SK-N-SH treated with all-trans-retinoic acid at 6 μM for 48 hours (cell line): ENCODE data around the gene HERC2.
"Not testable (repeated sequence)": the region's sequence is repeated elsewhere in the genome, so short reads cannot be mapped to it uniquely, and the experiment has no call there.

Experiments used
- ATAC-seq: fragments of 200-7000 bp; cut with Tn5 transposase; 3 replicates; pipeline ENCODE4 v1.9.1; 2020; ENCODE audit warnings: mild to moderate bottlenecking, moderate library complexity
- BACH2 ChIP-seq: fragments of 250-450 bp; sonication (Bioruptor Pico); IDR thresholded peaks from 2 replicates; pipeline ENCODE4 v1.9.0; 2021; ENCODE audit warnings: mild to moderate bottlenecking, borderline replicate concordance
- CSDC2 ChIP-seq: fragments of 250-450 bp; sonication (Bioruptor Pico); IDR thresholded peaks from 2 replicates; pipeline ENCODE4 v1.5.0; 2020; ENCODE audit warnings: mild to moderate bottlenecking, moderate library complexity
- ESRRG ChIP-seq: fragments of 250-450 bp; sonication (Bioruptor Pico); IDR thresholded peaks from 2 replicates; pipeline ENCODE4 v1.6.1; 2021; ENCODE audit warnings: mild to moderate bottlenecking
- GLIS3 ChIP-seq: fragments of 250-450 bp; sonication (Bioruptor Pico); IDR thresholded peaks from 2 replicates; pipeline ENCODE4 v1.5.0; 2020; ENCODE audit warnings: mild to moderate bottlenecking, moderate library complexity
- PPARA ChIP-seq: fragments of 250-450 bp; sonication (Bioruptor Pico); IDR thresholded peaks from 2 replicates; pipeline ENCODE4 v1.5.0; 2020; ENCODE audit warnings: mild to moderate bottlenecking, borderline replicate concordance
- SNAI2 ChIP-seq: fragments of 250-450 bp; sonication (Bioruptor Pico); IDR thresholded peaks from 2 replicates; pipeline ENCODE4 v1.5.0; 2020; ENCODE audit warnings: mild to moderate bottlenecking, moderate library complexity
- TCF4 ChIP-seq: fragments of 250-450 bp; sonication (Bioruptor Pico); IDR thresholded peaks from 2 replicates; pipeline ENCODE4 v1.8.0; 2021; ENCODE audit warnings: mild to moderate bottlenecking, moderate library complexity, borderline replicate concordance
- TOX ChIP-seq: fragments of 250-450 bp; sonication (Bioruptor Pico); IDR thresholded peaks from 2 replicates; pipeline ENCODE4 v1.8.0; 2021; ENCODE audit warnings: mild to moderate bottlenecking, moderate library complexity, borderline replicate concordance
- ZFP3 ChIP-seq: fragments of 250-450 bp; sonication (Bioruptor Pico); IDR thresholded peaks from 2 replicates; pipeline ENCODE4 v1.5.0; 2020; ENCODE audit warnings: mild to moderate bottlenecking, moderate library complexity
- ZFP30 ChIP-seq: fragments of 450-650 bp; formaldehyde crosslinking; IDR thresholded peaks from 2 replicates; pipeline ENCODE4 v1.5.0; 2022; ENCODE audit warnings: mild to moderate bottlenecking, moderate library complexity
- ZNF565 ChIP-seq: fragments of 450-650 bp; formaldehyde crosslinking; conservative IDR thresholded peaks from 2 replicates; pipeline ENCODE4 v1.5.0; 2020; ENCODE audit warnings: low read depth, mild to moderate bottlenecking, moderate library complexity
- ZNF70 ChIP-seq: fragments of 450-650 bp; formaldehyde crosslinking; IDR thresholded peaks from 2 replicates; pipeline ENCODE4 v1.5.0; 2020; ENCODE audit warnings: mild to moderate bottlenecking, moderate library complexity
- TF ChIP-seq, protein P1 (sequence below): fragments of 250-450 bp; sonication (Bioruptor Pico); IDR thresholded peaks from 2 replicates; pipeline ENCODE4 v1.5.1; 2020; ENCODE audit warnings: low read depth, mild to moderate bottlenecking, moderate library complexity
- TF ChIP-seq, protein P2 (sequence below): fragments of 250-450 bp; sonication (Bioruptor Pico); IDR thresholded peaks from 2 replicates; pipeline ENCODE4 v1.8.0; 2020; ENCODE audit warnings: mild to moderate bottlenecking, moderate library complexity, borderline replicate concordance
- TF ChIP-seq, protein P3 (sequence below): fragments of 250-450 bp; sonication (Bioruptor Pico); IDR thresholded peaks from 2 replicates; pipeline ENCODE4 v1.8.0; 2021; ENCODE audit warnings: low read depth, mild to moderate bottlenecking, moderate library complexity, borderline replicate concordance
- TF ChIP-seq, protein P4 (sequence below): fragments of 250-450 bp; sonication (Bioruptor Pico); IDR thresholded peaks from 2 replicates; pipeline ENCODE4 v1.5.1; 2021; ENCODE audit warnings: mild to moderate bottlenecking, moderate library complexity

Gene HERC2

DNA sequence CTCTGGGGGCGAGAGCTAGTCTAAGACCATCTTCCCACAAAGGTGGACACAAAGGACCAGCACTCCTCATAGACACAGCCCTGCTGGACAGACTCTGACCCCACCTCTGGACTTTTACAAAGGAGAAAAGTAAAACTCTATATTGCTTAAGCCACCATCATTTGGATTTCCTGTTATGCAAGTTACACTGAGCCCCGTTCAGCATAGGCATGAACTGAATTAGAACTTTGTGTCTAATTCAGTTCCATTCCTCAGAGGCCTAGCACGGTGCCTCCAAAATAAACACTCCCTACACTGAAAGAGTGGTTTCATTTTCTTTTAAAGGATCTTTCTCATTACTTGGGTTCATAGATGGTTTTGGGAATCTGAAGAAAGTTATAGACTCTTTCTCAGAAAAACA lies 143.7 kb downstream of the HERC2 start (continued):
- TF ChIP-seq, protein P1, sequence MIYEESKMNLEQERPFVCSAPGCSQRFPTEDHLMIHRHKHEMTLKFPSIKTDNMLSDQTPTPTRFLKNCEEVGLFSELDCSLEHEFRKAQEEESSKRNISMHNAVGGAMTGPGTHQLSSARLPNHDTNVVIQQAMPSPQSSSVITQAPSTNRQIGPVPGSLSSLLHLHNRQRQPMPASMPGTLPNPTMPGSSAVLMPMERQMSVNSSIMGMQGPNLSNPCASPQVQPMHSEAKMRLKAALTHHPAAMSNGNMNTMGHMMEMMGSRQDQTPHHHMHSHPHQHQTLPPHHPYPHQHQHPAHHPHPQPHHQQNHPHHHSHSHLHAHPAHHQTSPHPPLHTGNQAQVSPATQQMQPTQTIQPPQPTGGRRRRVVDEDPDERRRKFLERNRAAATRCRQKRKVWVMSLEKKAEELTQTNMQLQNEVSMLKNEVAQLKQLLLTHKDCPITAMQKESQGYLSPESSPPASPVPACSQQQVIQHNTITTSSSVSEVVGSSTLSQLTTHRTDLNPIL = no peak
- TF ChIP-seq SNAI2 (CRISPR knock-in tag) = no peak

- ATAC-seq = no peak
- TF ChIP-seq, protein P2, sequence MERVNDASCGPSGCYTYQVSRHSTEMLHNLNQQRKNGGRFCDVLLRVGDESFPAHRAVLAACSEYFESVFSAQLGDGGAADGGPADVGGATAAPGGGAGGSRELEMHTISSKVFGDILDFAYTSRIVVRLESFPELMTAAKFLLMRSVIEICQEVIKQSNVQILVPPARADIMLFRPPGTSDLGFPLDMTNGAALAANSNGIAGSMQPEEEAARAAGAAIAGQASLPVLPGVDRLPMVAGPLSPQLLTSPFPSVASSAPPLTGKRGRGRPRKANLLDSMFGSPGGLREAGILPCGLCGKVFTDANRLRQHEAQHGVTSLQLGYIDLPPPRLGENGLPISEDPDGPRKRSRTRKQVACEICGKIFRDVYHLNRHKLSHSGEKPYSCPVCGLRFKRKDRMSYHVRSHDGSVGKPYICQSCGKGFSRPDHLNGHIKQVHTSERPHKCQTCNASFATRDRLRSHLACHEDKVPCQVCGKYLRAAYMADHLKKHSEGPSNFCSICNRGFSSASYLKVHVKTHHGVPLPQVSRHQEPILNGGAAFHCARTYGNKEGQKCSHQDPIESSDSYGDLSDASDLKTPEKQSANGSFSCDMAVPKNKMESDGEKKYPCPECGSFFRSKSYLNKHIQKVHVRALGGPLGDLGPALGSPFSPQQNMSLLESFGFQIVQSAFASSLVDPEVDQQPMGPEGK (CRISPR knock-in tag) = no peak
- TF ChIP-seq ESRRG (CRISPR knock-in tag) = no peak
- TF ChIP-seq, protein P1 = no peak
These were observed 152.6 kb downstream of the HERC2 start for GRCh38 chr15:28169366-28169765.

GRCh38 chr15:28168405-28169121 lies 153.4 kb downstream of the HERC2 start:
- ATAC-seq = not testable (repeated sequence)

DNA sequence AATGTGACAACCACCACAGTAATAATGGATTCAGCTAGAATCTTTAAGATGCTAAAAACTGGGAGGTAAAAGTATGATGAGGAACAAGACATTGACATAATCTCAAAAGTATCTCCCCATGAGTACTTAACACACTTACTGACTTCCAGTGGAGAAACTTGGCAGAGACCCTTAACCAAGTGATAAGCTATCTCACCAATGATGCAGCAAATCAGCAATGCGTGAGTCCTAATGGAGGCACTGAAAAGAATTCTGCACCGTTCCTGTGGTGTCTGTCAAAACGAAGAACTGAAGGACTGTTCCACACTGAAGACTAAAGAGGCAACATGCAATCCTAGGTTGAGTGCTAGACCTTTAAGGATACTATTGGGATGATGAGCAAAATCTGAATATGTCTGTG lies 154.9 kb downstream of the HERC2 start:
- TF ChIP-seq ZNF565 = no peak
- TF ChIP-seq ZFP30 (CRISPR knock-in tag) = no peak
- no peak for TF ChIP-seq ZFP3 (CRISPR knock-in tag)
- no peak for TF ChIP-seq BACH2 (CRISPR knock-in tag)
- TF ChIP-seq ZNF70 = no peak
- no peak for ATAC-seq

DNA sequence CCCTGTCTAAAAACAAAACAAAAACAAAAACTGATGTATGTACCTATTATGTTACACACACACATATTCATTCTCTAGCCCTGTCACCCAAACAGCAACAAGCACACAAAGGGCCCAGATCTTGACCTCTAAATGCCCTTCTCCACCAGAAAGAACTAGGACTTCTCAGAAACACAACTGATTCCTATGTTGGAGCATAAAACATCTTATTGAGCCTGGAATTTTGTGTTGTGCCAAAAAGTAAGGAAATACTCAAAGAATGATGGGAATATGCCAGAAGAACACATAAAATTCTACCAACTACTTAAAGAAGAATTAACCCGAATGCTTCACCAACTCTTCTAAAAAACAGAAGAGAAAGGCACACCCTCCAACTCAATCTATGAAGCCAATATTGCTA lies 156.2 kb downstream of the HERC2 start:
- no peak for ATAC-seq

More for the DNA sequence above, 156.2 kb downstream of the HERC2 start:
- TF ChIP-seq TCF4 (CRISPR knock-in tag) (no peak), TOX (CRISPR knock-in tag) (no peak), CSDC2 (CRISPR knock-in tag) (no peak), PPARA (CRISPR knock-in tag) (no peak), SNAI2 (CRISPR knock-in tag) (no peak), GLIS3 (CRISPR knock-in tag) (no peak)
- TF ChIP-seq, protein P3, sequence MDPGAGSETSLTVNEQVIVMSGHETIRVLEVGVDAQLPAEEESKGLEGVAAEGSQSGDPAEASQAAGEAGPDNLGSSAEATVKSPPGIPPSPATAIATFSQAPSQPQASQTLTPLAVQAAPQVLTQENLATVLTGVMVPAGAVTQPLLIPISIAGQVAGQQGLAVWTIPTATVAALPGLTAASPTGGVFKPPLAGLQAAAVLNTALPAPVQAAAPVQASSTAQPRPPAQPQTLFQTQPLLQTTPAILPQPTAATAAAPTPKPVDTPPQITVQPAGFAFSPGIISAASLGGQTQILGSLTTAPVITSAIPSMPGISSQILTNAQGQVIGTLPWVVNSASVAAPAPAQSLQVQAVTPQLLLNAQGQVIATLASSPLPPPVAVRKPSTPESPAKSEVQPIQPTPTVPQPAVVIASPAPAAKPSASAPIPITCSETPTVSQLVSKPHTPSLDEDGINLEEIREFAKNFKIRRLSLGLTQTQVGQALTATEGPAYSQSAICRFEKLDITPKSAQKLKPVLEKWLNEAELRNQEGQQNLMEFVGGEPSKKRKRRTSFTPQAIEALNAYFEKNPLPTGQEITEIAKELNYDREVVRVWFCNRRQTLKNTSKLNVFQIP (CRISPR knock-in tag) = no peak
- TF ChIP-seq, protein P2 (CRISPR knock-in tag) = no peak
- TF ChIP-seq, protein P4, sequence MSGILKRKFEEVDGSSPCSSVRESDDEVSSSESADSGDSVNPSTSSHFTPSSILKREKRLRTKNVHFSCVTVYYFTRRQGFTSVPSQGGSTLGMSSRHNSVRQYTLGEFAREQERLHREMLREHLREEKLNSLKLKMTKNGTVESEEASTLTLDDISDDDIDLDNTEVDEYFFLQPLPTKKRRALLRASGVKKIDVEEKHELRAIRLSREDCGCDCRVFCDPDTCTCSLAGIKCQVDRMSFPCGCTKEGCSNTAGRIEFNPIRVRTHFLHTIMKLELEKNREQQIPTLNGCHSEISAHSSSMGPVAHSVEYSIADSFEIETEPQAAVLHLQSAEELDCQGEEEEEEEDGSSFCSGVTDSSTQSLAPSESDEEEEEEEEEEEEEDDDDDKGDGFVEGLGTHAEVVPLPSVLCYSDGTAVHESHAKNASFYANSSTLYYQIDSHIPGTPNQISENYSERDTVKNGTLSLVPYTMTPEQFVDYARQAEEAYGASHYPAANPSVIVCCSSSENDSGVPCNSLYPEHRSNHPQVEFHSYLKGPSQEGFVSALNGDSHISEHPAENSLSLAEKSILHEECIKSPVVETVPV (CRISPR knock-in tag) = no peak
- TF ChIP-seq, protein P1 = no peak
